GM21737 (cell line): ENCODE results near the gene IFIT1B.

Source experiments
- ATAC-seq: cut with Tn5 transposase; IDR thresholded peaks from one replicate; pipeline ENCODE4 v1.9.1; 2021; ENCODE audit warnings: mild to moderate bottlenecking, moderate library complexity; ENCODE audit not compliant: unreplicated experiment

The IFIT1B gene

DNA sequence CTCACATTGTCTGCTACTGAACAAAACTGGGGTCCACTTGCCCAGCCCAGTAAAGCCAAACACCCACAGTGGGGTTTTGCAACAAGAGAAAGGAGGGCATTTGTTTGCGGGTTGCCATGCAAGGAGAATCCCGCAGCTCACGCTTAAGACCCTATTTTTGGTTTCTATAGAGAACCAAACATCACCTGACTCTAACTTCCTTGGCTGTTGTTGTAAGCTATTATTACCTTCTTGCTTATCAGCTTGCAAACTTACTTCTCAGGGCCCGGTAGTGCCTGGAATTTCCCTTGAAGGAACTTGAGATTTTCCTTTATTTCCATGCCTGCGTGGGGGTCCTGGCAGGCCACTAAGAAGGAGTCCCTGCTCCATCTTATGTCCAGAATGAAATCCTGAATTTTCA, 29.4 kb upstream of the IFIT1B start:
- ATAC-seq = no peak

DNA sequence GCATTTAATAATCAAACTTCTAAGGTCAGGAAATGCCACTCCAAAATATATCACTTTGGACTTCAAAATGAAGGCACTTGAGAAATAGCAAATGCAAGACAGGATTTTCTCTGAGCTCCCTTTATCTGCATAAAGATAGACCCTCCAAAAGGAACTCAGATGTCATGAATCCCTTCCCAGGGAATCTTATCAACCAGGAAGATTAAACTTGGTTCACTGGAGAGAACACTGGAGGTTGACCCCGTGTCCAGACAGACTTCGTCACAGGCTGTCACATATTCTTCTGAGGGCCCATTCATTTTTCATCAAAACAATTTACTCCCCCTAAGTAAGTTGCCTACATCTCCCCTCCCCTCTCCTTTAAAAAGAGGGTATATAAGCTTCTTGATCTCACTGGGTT, 28.9 kb upstream of the IFIT1B start:
- ATAC-seq = no peak

DNA sequence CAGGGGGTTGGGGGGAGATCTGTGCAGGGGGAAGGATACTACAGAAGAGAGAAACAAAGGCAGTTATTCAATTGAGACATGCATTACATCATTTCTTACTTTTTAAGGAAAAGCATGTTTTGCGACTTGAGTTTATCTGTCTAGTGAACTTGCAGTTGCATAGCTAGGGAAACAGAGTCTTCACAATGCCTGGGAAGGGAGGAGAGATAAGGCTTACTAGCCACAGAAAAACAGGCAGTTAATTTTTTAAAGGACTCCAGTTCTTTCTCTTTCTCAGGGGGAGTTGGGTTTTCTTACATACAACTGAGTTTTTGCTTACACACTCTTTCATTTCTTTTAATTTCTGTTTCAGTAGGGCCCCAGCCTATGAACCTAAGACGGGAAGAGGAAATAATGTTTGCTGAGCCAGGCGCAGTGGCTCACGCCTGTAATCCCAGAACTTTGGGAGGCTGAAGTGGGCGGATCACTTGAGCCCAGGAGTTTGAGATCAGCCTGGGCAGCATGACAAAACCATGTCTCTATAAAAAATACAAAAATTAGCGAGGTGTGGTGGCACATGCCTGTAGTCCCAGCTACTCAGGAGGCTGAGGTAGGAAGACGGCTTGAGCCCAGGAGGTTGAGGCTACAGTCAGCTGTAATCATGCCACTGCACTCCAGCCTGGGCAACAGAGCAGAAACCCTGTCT, 27.1 kb upstream of the IFIT1B start:
- peak; percentile 37 for ATAC-seq

DNA sequence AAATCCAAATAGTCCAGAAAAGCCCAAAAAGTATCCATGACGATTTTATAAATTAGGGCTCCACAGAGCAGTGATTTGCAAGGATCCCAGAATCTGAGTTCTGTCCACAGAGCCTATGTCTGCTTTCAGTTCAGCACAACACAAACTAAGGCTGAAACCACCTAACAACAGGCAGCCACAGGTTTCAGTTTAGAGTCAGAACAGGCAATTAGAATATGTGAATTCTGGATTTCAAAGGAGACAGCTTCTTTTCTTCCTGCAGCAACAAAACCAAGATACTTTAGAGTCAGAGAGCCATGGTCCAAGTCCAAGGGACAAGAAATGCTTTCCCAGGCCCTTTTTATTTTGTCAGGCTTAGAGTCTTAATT, 26.5 kb upstream of the IFIT1B start:
- peak; percentile 76 for ATAC-seq

DNA sequence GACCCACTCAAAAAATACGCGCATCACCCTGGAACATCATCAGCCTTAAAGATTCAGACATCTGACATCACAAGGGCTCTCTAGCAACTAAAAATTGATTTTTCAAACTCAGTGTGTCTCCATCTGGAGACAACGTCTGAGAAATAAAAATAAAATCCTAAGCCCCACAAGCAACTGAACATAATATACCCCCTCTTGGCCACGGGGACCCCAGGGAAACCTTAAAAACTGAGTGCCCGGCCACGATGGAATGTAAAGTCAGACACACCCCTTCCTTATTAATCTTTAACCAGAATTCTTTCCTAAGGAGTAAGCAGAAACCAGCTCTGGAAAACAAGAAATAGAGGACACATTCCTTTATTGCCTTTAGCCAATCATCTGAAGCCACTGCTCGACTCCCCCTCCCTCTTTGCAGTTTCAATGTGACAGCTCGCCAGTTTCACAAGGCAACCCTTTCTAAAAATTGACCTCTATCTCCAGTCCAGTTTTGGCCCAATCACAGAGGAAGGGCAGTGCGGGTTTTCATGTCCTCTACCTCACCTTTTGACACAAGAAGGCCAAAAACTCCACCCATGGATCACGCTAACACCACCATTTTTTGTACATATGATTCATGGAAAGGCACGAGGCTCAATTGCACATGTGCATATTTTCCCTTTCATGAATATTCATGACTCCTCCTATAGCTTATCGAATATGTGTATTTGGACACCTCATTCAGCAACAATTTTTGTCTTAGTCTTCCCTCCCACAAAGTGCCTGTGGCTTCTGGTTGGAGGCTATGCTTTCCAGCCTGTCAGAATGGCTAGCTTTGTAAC, 25.9 kb upstream of the IFIT1B start:
- ATAC-seq = no peak

GRCh38 chr10:89352802-89353201, 25.1 kb upstream of the IFIT1B start:
- ATAC-seq = no peak

DNA sequence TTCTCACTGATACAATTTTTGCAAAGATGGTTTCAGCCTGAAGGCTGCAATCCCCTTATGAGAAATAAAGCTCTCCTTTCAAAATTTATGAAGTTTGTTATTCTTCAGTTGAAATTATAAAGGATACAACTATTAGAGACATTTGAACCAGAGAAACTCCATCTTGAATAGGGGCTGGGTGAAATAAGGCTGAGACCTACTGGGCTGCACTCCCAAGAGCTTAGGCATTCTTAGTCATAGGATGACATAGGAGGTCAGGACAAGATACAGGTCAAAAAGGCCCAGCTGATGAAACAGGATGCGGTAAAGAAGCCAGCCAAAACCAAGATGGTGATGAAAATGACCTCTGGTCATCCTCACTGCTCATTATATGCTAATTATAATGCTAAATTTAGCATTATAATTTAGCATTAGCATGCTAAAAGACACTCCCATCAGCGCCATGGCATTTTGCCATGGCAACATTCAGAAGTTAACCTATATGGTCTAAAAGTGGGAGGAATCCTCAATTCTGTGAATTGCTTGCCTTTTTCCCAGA, 22.4 kb upstream of the IFIT1B start:
- ATAC-seq = no peak

GRCh38 chr10:89357096-89357495, 20.8 kb upstream of the IFIT1B start:
- no peak for ATAC-seq

DNA sequence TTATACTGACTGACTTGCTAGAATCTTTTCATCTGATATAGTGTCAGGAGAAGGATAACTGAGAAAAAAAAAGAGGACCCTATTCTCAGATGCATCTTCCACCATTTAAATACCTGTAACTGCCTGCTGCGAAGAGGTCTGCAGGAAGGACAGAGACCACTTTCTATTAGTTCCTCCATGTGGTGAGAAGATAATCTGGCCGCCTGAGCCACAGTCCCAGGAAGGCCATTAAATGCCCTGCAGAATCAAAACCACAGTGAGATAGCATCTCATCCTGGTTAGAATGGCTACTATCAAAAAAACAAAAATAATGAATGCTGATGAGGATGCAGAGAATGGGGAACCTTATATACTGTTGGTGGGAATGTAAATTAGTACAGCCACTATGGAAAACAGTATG, 19.9 kb upstream of the IFIT1B start:
- ATAC-seq = no peak

DNA sequence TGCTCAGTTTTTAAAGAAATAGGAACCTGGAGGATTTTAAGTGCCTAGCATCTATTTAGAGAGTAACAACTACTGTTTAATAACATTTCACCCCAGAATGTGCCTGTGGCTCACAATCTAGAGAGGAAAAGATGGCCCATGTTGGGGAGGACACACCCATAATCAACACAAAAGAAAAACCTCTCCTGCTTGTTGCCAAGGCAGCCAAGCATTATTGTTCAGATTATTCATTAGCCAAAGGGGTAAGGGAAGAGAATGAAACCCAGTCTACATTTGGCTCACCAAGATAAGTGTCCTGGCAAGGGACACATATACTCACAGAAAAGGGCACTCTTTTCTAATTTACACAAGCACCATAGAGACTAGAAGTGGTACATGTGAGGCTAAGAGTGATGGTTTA, 17.7 kb upstream of the IFIT1B start:
- no peak for ATAC-seq

DNA sequence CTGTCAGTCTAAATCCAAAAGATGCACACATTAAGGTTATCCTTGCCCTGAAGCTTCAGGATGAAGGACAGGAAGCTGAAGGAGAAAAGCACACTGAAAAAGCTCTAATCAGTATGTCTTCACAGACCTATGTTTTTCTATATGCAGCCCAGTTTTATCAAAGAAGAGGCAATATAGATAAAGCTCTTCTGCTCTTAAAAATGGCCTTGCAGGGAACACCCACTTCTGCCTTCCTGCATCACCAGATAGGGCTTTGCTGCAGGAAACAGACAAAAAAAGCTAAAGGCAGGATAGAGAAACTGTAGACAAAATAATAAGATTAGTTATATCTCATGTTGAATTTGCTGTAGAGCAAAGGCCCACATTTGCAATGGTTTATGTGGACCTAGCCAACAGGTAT, 14.9 kb upstream of the IFIT1B start:
- no peak for ATAC-seq

GRCh38 chr10:89363729-89364442, 14.0 kb upstream of the IFIT1B start:
- no peak for ATAC-seq

GRCh38 chr10:89364531-89364930, 13.3 kb upstream of the IFIT1B start:
- no peak for ATAC-seq

DNA sequence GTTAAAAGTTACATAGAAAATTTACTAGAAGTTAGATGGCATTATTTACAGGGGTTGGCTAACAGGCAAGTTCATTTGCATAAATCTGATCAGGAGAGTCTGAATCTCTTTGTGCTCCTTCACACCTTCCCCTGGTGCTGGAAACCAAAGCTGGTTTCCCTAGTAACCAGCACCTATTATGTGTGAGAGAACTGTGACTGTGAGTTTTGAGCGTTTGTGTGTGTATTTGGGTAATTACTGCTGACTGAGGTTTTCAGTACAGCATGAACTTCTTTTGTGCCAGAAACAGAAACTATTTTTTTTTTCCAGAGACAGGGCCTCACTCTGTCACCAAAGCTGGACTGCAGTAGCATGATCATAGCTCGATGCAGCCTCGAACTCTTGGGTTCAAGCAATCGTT, 10.3 kb upstream of the IFIT1B start:
- peak; percentile 55 for ATAC-seq

GRCh38 chr10:89368129-89368528, 9.7 kb upstream of the IFIT1B start:
- ATAC-seq = no peak

DNA sequence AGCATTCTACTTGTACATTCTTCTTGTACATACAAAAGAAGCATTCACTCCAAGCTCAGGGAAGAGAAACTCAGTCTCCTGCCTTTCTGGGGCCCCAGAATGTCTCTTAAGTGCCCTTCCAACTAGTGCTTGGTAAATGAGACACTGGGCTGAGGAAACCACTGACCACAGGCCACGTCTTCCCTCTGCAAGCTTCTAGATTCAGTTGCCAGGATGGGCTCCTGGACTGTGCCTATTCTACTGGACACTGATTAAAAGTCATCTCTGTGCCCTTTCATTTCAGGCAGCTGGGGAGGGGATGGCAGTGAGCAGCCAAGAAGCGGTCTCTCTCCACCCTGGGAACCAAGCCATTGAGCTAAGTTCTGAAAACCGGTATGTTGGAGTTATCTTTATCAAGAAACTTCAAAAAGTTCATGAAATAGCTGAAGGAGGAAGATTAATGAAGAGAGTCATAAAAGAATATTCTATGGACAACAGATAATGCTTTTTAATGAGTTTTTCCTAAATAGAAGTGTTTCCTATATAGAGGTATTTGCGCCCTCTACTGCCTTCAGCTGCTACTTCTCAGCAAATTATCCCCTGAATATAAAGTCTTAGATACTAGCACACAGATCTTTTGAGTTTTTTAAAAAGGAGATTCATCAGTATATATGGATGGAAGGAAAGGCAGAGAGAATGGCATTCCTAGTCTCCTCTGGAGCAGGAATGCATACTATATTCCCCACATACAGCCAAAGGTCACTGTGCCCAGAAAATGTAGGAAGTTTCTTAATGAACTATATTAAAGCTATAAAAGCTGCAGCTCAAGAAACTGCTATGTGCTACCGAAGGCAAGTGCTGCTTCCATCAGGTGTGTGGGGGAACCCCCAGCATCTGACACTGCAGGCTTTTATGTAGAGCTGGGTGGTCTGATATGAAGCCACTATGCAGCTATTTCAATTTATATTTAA, 8.4 kb upstream of the IFIT1B start:
- ATAC-seq = no peak

GRCh38 chr10:89371079-89371478, 6.8 kb upstream of the IFIT1B start:
- ATAC-seq = no peak

- no peak for ATAC-seq
These were observed 5.9 kb upstream of the IFIT1B start for GRCh38 chr10:89371987-89372386.

DNA sequence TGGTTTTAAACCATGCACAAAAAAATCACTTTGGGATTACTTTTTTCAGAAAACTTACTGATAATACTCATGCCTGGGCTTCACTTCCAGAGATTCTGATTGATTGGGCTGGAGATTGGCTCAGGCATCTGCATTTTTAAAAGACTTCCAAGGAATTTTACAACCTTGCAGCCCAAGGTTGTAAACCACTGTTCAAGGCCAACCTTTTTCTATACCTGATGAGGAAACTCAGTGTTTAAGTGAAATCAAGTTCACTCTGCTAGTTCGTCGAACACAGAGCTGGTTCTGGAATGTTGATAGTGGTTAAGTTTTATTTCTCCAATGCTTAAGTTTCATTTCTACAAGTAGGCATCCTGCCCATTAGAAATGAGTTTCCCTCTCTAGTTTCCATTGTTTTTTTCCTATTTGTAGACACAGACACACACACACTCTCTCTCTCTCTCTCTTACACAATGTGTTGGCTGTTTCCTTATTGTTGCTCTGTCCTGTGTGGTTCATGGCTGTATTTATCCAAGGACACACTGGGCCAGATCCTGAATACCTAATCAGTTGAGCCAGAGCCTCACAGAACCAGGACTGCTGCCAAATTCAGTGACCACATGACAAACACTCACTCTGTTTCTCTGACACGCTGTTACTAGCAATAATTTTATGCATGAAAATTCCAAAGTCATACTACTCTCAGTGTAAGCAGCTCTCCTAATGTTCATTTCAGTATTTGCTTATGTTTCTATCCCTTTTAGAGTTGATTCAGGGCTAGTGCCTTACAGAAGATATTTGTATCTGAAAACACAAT, 3.7 kb upstream of the IFIT1B start:
- ATAC-seq = no peak

- no peak for ATAC-seq
These were observed 3.1 kb upstream of the IFIT1B start for GRCh38 chr10:89374713-89375141.
